Mesendoderm (in vitro differentiated cells): ENCODE data around the gene ZNF672.

ENCODE experiments used
- DNase-seq: peaks from one replicate; pipeline ENCODE4 v3.0.0; 2013
- H2AK5ac ChIP-seq: 2 replicates; pipeline ENCODE4 v1.6.1; 2013; ENCODE audit warnings: low read length, inconsistent platforms
- H2BK120ac ChIP-seq: 2 replicates; pipeline ENCODE4 v1.6.1; 2013; ENCODE audit warnings: low read depth, mild to moderate bottlenecking, low read length, moderate library complexity, mixed read lengths
- H2BK15ac ChIP-seq: replicated peaks from 2 replicates; pipeline ENCODE4 v1.6.1; 2013; ENCODE audit warnings: low read depth, mild to moderate bottlenecking, moderate library complexity
- H2BK5ac ChIP-seq: 2 replicates; pipeline ENCODE4 v1.6.1; 2013; ENCODE audit warnings: low read length, inconsistent platforms
- H3K18ac ChIP-seq: 2 replicates; pipeline ENCODE4 v1.6.1; 2013; ENCODE audit warnings: mild to moderate bottlenecking, low read length, mixed read lengths
- H3K23ac ChIP-seq: one replicate; pipeline ENCODE4 v1.6.1; 2013; ENCODE audit warnings: low read length
- H3K27ac ChIP-seq: 2 replicates; pipeline ENCODE4 v1.5.1; 2013; ENCODE audit warnings: low read depth, mild to moderate bottlenecking, inconsistent platforms, low read length, moderate library complexity
- H3K27me3 ChIP-seq: 2 replicates; pipeline ENCODE4 v1.6.1; 2013; ENCODE audit warnings: low read length, control low read depth, mild to moderate bottlenecking, inconsistent platforms; ENCODE audit not compliant: insufficient read depth, poor library complexity
- H3K36me3 ChIP-seq: 2 replicates; pipeline ENCODE4 v1.6.1; 2013; ENCODE audit warnings: low read length, inconsistent platforms; ENCODE audit not compliant: control insufficient read depth, insufficient read depth
- H3K4ac ChIP-seq: one replicate; pipeline ENCODE4 v1.6.1; 2013; ENCODE audit warnings: low read depth, mild to moderate bottlenecking, low read length, moderate library complexity
- H3K4me1 ChIP-seq: 2 replicates; pipeline ENCODE4 v1.6.1; 2013; ENCODE audit warnings: low read depth, low read length, inconsistent platforms; ENCODE audit not compliant: control insufficient read depth
- H3K4me2 ChIP-seq: 2 replicates; pipeline ENCODE4 v1.6.1; 2013; ENCODE audit warnings: low read length
- H3K4me3 ChIP-seq: 2 replicates; pipeline ENCODE4 v1.5.1; 2013; ENCODE audit warnings: mild to moderate bottlenecking, low read length
- H3K56ac ChIP-seq: one replicate; pipeline ENCODE4 v1.6.1; 2013; ENCODE audit warnings: low read length
- H3K79me1 ChIP-seq: 2 replicates; pipeline ENCODE4 v1.6.1; 2013; ENCODE audit warnings: low read length, inconsistent platforms
- H3K79me2 ChIP-seq: 2 replicates; pipeline ENCODE4 v1.6.1; 2013; ENCODE audit warnings: mild to moderate bottlenecking, low read length; ENCODE audit not compliant: control insufficient read depth, insufficient read depth
- H3K9ac ChIP-seq: 2 replicates; pipeline ENCODE4 v1.6.1; 2013; ENCODE audit warnings: low read length, inconsistent platforms
- H4K5ac ChIP-seq: one replicate; pipeline ENCODE4 v1.6.1; 2013; ENCODE audit warnings: low read length
- H4K8ac ChIP-seq: one replicate; pipeline ENCODE4 v1.6.1; 2013; ENCODE audit warnings: low read depth, mild to moderate bottlenecking, control low read depth, low read length, moderate library complexity
- WGBS: extraction: QIAGEN DNeasy Blood & Tissue Kit; methylation state at CpG from one replicate; pipeline ENCODE4 v1.1.7; 2013; ENCODE audit warnings: low lambda C conversion rate, missing lambda C conversion rate; ENCODE audit not compliant: insufficient coverage; ENCODE audit errors: extremely low coverage; 5-methylcytosine and 5-hydroxymethylcytosine counted together

Gene ZNF672

DNA sequence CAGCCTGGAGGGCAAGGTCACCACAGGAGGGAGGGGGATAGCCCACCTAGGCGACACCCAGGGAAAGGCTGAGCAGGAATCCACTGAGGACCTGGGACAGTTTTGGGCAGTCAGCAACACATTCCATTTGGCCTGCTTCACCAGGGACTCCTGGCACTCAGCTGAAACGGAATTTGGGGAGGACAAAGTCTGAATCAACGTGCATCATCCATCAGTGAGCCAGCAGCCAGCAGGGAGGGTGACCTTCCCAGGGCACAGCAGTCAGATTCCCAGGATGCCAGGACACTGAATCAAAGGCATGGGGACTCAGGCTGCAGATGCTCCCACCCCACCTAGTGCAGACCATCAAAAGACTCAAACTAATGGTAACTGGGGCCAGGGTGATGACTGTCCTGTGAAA lies 16.9 kb upstream of the ZNF672 start:
- H2BK5ac ChIP-seq: no peak overlapping the region
- no peak overlapping the region for H3K4me3 ChIP-seq
- H2BK15ac ChIP-seq: no peak overlapping the region
- H3K56ac ChIP-seq: no peak overlapping the region
- no peaks in the 10 kb centered on the region for H3K27me3 ChIP-seq
- H3K4me1 ChIP-seq: no peaks in the 10 kb centered on the region
- no peak overlapping the region for H3K27ac ChIP-seq
- no peak overlapping the region for H2AK5ac ChIP-seq
- peaks cover 5% of the 10 kb centered on the region for H3K36me3 ChIP-seq
- no CpG with 5 or more reads among the region's 3 CpGs for WGBS
- H3K4ac ChIP-seq: no peak overlapping the region
- no peak overlapping the region for H3K23ac ChIP-seq
- no peak overlapping the region for H2BK120ac ChIP-seq
- H3K79me2 ChIP-seq: peaks cover 34% of the 10 kb centered on the region
- no peak overlapping the region for H4K5ac ChIP-seq
- H4K8ac ChIP-seq: no peak overlapping the region
- H3K18ac ChIP-seq: no peak overlapping the region
- H3K4me2 ChIP-seq: no peak overlapping the region
- H3K79me1 ChIP-seq: peaks cover 39% of the 10 kb centered on the region
- H3K9ac ChIP-seq: no peak overlapping the region
- DNase-seq: peak; percentile 81

DNA sequence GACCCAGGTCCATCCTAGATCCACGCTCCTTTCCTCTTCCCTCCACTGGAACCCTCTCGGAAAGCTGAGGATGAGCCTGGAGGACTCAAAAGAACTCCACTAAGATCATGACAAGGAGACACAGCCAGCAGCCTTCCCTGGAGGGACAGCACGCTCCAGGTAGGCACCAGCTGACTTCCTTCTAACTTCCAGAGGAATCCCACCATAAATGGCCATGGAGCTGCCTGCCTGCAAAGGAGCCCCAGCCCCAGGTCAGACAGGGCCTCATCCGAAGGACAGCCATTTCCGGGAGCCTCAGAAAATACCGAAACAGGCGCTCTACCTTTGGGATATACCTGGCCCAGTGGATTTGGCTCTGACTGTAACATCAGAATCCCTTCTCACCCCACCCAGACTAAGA lies 16.4 kb upstream of the ZNF672 start:
- Histone ChIP-seq H3K9ac (no peak overlapping the region), H4K8ac (no peak overlapping the region), H3K4me1 (no peaks in the 10 kb centered on the region), H3K4me3 (no peak overlapping the region), H3K56ac (no peak overlapping the region), H2BK15ac (no peak overlapping the region), H3K79me1 (peaks cover 39% of the 10 kb centered on the region), H3K27me3 (no peaks in the 10 kb centered on the region), H2AK5ac (no peak overlapping the region), H2BK120ac (no peak overlapping the region), H3K23ac (no peak overlapping the region), H3K4me2 (no peak overlapping the region), H3K18ac (no peak overlapping the region), H3K27ac (no peak overlapping the region), H4K5ac (no peak overlapping the region), H3K79me2 (peaks cover 34% of the 10 kb centered on the region), H3K36me3 (peaks cover 5% of the 10 kb centered on the region), H2BK5ac (no peak overlapping the region), H3K4ac (no peak overlapping the region)
- no peak for DNase-seq
- WGBS: no CpG with 5 or more reads among the region's 7 CpGs

DNA sequence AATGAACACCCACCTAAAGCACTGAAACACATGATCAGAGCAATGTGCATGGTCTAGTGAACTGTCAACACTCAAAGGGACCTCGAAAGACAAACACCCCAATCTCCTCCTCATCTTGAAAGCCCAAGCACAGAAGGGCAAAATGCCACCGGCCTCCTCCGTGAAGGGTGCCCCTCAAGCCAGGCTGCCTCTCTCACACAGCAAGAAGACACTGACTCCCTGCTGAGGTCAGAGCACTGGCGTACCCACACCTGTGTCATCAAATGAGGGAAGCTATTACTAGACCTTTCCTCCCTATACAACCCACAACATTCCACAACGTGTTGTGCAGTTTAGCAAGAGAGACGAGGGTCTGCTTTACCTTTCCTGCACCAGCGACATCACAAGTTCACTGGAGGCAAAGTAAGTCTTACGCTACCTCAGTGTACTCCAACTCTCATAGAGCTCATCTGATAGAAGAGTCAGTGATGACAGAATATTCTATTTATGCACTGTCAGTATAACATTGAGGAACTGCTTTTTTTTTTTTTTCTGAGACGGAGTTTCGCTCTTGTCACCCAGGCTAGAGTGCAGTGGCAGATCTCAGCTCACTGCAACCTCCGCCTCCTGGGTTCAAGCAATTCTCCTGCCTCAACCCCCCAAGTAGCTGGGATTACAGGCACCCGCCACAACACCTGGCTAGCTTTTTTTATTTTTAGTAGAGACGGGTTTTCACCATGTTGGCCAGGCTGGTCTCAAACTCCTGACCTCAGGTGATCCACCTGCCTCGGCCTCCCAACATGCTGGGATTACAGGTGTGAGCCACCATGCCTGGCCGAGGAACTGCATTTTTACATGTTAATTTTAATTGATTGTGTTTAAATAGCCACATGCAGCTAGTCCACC lies 15.6 kb upstream of the ZNF672 start:
- no peak overlapping the region for H3K4ac ChIP-seq
- no peak overlapping the region for H4K8ac ChIP-seq
- H2BK15ac ChIP-seq: no peak overlapping the region
- H3K56ac ChIP-seq: no peak overlapping the region
- WGBS: no CpG with 5 or more reads among the region's 15 CpGs
- no peak overlapping the region for H4K5ac ChIP-seq
- peaks cover 39% of the 10 kb centered on the region for H3K79me1 ChIP-seq
- H3K4me1 ChIP-seq: no peaks in the 10 kb centered on the region
- peaks cover 34% of the 10 kb centered on the region for H3K79me2 ChIP-seq
- H2AK5ac ChIP-seq: no peak overlapping the region
- H3K9ac ChIP-seq: no peak overlapping the region
- H3K27me3 ChIP-seq: no peaks in the 10 kb centered on the region
- peak overlapping the region; percentile 94 for H3K23ac ChIP-seq
- no peak overlapping the region for H2BK5ac ChIP-seq
- no peak overlapping the region for H3K4me3 ChIP-seq
- peaks cover 5% of the 10 kb centered on the region for H3K36me3 ChIP-seq
- no peak overlapping the region for H3K27ac ChIP-seq
- DNase-seq: no peak
- no peak overlapping the region for H3K18ac ChIP-seq
- no peak overlapping the region for H2BK120ac ChIP-seq
- H3K4me2 ChIP-seq: no peak overlapping the region

DNA sequence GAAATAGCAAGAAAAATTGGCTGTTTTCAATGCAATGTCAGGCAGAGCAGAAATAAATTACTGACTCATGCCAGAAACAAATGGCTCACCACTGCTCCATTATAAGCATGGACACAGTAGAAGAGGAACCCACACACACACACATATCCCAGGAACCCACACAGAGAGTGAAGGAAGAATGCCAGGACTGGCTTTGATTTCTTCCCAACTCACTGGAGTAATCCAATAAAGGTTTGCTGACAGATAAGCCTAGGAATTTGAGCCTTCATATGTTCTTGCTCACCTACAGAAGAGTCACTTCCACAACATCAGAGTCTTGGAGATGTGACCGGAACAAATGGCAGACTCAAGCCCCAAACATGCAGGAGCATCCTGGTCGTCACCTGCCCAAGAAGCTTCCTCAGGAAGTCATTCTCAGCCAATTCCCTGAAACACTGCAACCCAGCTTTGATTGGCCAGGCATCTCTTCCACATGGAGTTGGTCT lies 14.5 kb upstream of the ZNF672 start:
- H3K79me2 ChIP-seq: peaks cover 34% of the 10 kb centered on the region
- H2AK5ac ChIP-seq: no peak overlapping the region
- no peak overlapping the region for H3K4me3 ChIP-seq
- no peak overlapping the region for H4K8ac ChIP-seq
- no peak overlapping the region for H4K5ac ChIP-seq
- DNase-seq: peak; percentile 4
- no CpG with 5 or more reads among the region's 2 CpGs for WGBS
- no peak overlapping the region for H3K9ac ChIP-seq
- H3K79me1 ChIP-seq: peaks cover 36% of the 10 kb centered on the region
- no peak overlapping the region for H2BK15ac ChIP-seq
- no peak overlapping the region for H3K56ac ChIP-seq
- no peak overlapping the region for H2BK5ac ChIP-seq
- no peak overlapping the region for H3K18ac ChIP-seq
- H3K23ac ChIP-seq: no peak overlapping the region
- no peak overlapping the region for H2BK120ac ChIP-seq
- H3K27me3 ChIP-seq: no peaks in the 10 kb centered on the region
- peaks cover 5% of the 10 kb centered on the region for H3K36me3 ChIP-seq
- no peak overlapping the region for H3K27ac ChIP-seq
- H3K4me2 ChIP-seq: no peak overlapping the region
- H3K4me1 ChIP-seq: no peaks in the 10 kb centered on the region
- no peak overlapping the region for H3K4ac ChIP-seq

DNA sequence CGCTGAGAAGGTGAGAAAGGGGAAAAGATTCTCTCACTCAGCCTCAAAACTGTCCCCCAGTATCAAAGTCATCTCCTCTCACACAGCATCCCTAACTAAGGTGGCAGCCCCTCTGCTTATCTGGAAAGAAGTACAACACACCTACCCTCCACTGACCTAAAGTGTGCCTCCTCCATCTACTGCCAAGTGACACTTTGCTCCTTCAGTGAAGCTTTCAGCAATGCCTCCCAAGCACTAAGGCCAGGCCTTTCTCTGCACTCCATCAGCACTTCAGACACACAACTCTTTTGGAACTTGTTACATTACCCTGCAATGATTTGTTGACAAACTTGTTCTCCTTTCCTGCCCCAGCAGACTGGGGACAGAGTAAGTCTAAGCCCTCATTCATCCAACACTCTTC lies 13.7 kb upstream of the ZNF672 start:
- Histone ChIP-seq H3K27me3 (no peaks in the 10 kb centered on the region), H2BK5ac (no peak overlapping the region), H4K8ac (no peak overlapping the region), H3K4ac (no peak overlapping the region), H3K36me3 (peaks cover 5% of the 10 kb centered on the region), H3K4me2 (no peak overlapping the region), H2BK15ac (no peak overlapping the region), H3K4me3 (no peak overlapping the region), H2BK120ac (no peak overlapping the region), H3K23ac (no peak overlapping the region), H2AK5ac (no peak overlapping the region), H3K18ac (no peak overlapping the region), H3K27ac (no peak overlapping the region), H3K79me2 (peaks cover 30% of the 10 kb centered on the region), H3K56ac (no peak overlapping the region), H3K9ac (no peak overlapping the region), H3K4me1 (no peaks in the 10 kb centered on the region), H4K5ac (no peak overlapping the region), H3K79me1 (peaks cover 32% of the 10 kb centered on the region)
- no peak for DNase-seq
- no CpG with 5 or more reads among the region's 1 CpG for WGBS
